ENCODE data around the gene GNAS.

The GNAS gene

DNA sequence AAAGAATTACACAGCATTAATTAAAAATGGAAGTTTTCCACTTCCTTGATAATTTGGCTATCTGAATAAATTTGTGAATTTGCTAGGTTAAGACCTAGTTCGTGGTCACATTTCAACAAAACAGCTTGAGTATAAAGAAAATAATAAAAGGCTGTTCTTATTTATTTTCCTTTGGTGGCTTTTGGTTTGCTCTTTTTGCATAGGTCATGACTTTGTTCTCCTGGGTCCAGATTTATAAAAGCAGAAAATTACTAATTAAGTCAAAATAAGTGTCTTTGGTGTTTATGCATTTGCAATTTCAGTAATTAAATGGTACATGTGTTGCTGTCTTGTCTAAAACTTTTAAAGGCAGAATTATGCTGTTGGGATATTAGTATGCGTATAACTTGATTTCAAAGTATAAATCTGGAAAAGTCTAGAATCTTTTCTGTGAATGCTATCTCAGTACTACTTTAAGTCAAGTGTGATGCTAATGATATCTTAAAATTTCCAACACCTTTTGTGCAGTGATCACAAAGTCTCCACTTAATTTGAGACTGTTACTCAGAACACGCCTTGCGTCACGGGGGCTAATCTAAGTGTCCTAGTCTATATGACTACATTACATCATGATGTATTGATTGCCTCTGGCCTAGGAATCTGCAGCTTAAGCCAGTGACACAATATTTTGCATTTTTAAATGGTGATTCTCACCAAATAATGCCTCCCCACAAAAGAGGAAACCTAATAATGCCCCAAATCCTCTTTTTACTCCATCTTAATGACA is 41.0 kb downstream of the GNAS start:
- Histone ChIP-seq H4K8ac (ENCODE audit: low read length) (no peak overlapping the region), H2BK5ac (ENCODE audit: low read depth, low read length, poor library complexity, severe bottlenecking) (no peak overlapping the region), H2AK5ac (ENCODE audit: low read length, severe bottlenecking) (no peak overlapping the region), H2BK120ac (ENCODE audit: low read depth, low read length) (no peak overlapping the region), H4K91ac (ENCODE audit: low read length) (no peak overlapping the region), H3K18ac (ENCODE audit: low read depth in 1 of 2, low read length in 2 of 2) (no peak overlapping the region), H3K9ac (ENCODE audit: low read length) (peak overlapping the region; percentile 95), H2AFZ (ENCODE audit: low read depth, low read length) (no peak overlapping the region), H3K9me3 (ENCODE audit: control insufficient read depth, low read length) (no peaks in the 10 kb centered on the region), H3K4me2 (ENCODE audit: low read length, poor library complexity, severe bottlenecking) (peak overlapping the region; percentile 33), H3K79me1 (replicated peaks; ENCODE audit: low read length, poor library complexity, severe bottlenecking) (peaks cover 2% of the 10 kb centered on the region), H3K36me3 (ENCODE audit: control insufficient read depth in 1 of 2, insufficient read depth in 2 of 2, low read depth in 1 of 2, low read length in 2 of 2) (peaks cover 6 to 15% of the 10 kb centered on the region in 2 experiments), H3K4ac (ENCODE audit: low read depth in 1 of 2, low read length in 2 of 2) (no peak overlapping the region), H3K14ac (ENCODE audit: low read length in 2 of 2) (no peak overlapping the region), H3K27me3 (ENCODE audit: control insufficient read depth in 1 of 2, insufficient read depth in 1 of 2, low read length in 2 of 2) (no peaks in the 10 kb centered on the region), H3K27ac (ENCODE audit: low read length, poor library complexity, severe bottlenecking) (no peak overlapping the region), H2BK12ac (ENCODE audit: low read length in 2 of 2) (no peak overlapping the region), H3K23ac (ENCODE audit: low read length in 2 of 2) (no peak overlapping the region), H3K4me1 (ENCODE audit: control insufficient read depth, insufficient read depth, low read depth, low read length) (peaks cover 13% of the 10 kb centered on the region), H3K4me3 (ENCODE audit: insufficient read depth in 1 of 2, low read depth in 1 of 2, low read length in 2 of 2) (peak overlapping the region in 1 of 2 experiments; percentile 89), H2BK15ac (ENCODE audit: low read depth, poor library complexity, severe bottlenecking) (no peak overlapping the region)
- DNase-seq = peak; percentile 62
- WGBS = 70% methylated on average over 4 of the region's 5 CpGs

DNA sequence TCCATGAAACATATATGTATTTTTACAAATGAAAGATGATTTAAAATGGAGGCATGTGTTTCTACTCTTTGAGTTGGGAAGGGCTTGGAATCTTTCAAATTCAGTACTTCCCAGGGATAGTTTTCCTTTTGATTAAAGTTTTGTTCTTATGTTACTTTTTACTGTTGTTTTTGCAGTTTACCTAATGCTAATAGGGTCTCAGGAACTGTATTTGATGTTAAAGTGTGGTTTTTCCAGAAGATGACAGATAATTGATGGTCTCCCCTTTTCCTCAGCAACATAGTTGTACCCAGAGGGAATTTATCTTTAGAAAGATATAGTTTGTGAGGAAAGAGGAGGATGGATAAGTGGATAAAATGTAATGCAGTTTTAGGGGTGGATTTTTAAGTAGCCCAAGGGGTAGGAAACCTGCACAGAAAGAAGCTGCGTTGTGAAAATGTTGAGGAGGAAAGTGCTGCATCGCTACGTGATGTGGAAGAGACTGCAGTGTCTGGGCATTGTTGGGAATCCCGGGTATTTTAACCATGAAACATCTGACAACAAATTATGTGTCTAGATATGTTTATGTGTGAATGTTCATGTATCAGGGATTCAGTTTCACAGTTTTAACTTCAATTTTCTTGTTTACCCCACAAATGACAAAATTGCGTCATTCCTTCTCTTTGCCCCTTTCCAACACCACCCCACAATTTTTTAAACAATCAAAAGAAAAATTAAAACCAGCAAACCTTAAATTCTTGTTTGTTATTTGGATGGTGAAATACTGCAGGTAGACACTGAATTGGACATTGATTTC is 42.3 kb downstream of the GNAS start:
- H3K4me2 ChIP-seq (ENCODE audit: low read length, poor library complexity, severe bottlenecking) = no peak overlapping the region
- H3K23ac ChIP-seq (ENCODE audit: low read length in 2 of 2) = no peak overlapping the region
- no peak overlapping the region for H3K27ac ChIP-seq (ENCODE audit: low read length, poor library complexity, severe bottlenecking)
- H3K4ac ChIP-seq (ENCODE audit: low read depth in 1 of 2, low read length in 2 of 2) = no peak overlapping the region
- H3K18ac ChIP-seq (ENCODE audit: low read depth in 1 of 2, low read length in 2 of 2) = no peak overlapping the region
- peaks cover 10 to 24% of the 10 kb centered on the region in 2 experiments for H3K36me3 ChIP-seq (ENCODE audit: control insufficient read depth in 1 of 2, insufficient read depth in 2 of 2, low read depth in 1 of 2, low read length in 2 of 2)
- H3K9me3 ChIP-seq (ENCODE audit: control insufficient read depth, low read length) = no peaks in the 10 kb centered on the region
- DNase-seq = no peak
- H2AFZ ChIP-seq (ENCODE audit: low read depth, low read length) = no peak overlapping the region
- H2BK5ac ChIP-seq (ENCODE audit: low read depth, low read length, poor library complexity, severe bottlenecking) = no peak overlapping the region
- peaks cover 11% of the 10 kb centered on the region for H3K4me1 ChIP-seq (ENCODE audit: control insufficient read depth, insufficient read depth, low read depth, low read length)
- H3K4me3 ChIP-seq (ENCODE audit: insufficient read depth in 1 of 2, low read depth in 1 of 2, low read length in 2 of 2) = peak overlapping the region in 1 of 2 experiments; percentile 89
- H4K91ac ChIP-seq (ENCODE audit: low read length) = no peak overlapping the region
- no peaks in the 10 kb centered on the region for H3K27me3 ChIP-seq (ENCODE audit: control insufficient read depth in 1 of 2, insufficient read depth in 1 of 2, low read length in 2 of 2)
- H4K8ac ChIP-seq (ENCODE audit: low read length) = no peak overlapping the region
- peaks cover 2% of the 10 kb centered on the region for H3K79me1 ChIP-seq (replicated peaks; ENCODE audit: low read length, poor library complexity, severe bottlenecking)
- H3K14ac ChIP-seq (ENCODE audit: low read length in 2 of 2) = no peak overlapping the region
- 82% methylated on average over 4 of the region's 5 CpGs for WGBS
- no peak overlapping the region for H2AK5ac ChIP-seq (ENCODE audit: low read length, severe bottlenecking)
- no peak overlapping the region for H2BK15ac ChIP-seq (ENCODE audit: low read depth, poor library complexity, severe bottlenecking)
- H2BK12ac ChIP-seq (ENCODE audit: low read length in 2 of 2) = no peak overlapping the region
- H3K9ac ChIP-seq (ENCODE audit: low read length) = peak overlapping the region; percentile 95
- no peak overlapping the region for H2BK120ac ChIP-seq (ENCODE audit: low read depth, low read length)

DNA sequence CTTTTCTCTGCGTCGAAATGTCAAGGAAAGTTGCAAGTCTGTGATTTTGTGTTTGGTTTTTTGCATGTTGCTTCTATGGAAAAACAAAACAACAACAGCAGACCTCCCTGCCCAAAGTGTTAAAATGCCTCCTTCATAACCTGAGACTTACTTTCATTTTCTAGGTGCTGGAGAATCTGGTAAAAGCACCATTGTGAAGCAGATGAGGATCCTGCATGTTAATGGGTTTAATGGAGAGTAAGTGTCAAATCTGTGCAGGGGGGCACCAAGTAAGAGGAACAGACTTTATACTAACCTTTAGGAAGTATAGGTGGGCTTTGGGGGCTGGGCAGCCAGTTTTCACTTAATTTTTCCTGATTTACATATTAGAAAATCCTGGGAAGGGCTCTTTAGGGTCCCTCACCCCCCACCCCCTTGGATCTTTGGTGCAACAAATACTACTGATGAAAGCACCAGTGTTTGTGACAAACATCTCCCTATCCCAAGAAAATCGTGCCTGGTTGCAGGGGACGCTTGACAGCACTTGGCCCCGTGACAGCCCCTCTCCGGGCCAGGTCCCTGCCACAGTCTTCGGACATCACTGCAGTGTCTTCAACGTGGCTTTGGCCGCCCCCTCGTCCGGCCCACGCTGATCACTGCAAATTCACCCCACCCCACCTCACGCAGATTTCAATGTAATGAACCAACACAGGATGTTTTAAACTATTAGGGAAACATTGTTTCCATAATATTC is 43.1 kb downstream of the GNAS start:
- Histone ChIP-seq H3K4me2 (ENCODE audit: low read length, poor library complexity, severe bottlenecking) (peak overlapping the region; percentile 14), H3K23ac (ENCODE audit: low read length in 2 of 2) (no peak overlapping the region), H3K9me3 (ENCODE audit: control insufficient read depth, low read length) (no peaks in the 10 kb centered on the region), H3K9ac (ENCODE audit: low read length) (peak overlapping the region; percentile 95), H3K18ac (ENCODE audit: low read depth in 1 of 2, low read length in 2 of 2) (no peak overlapping the region), H3K79me1 (replicated peaks; ENCODE audit: low read length, poor library complexity, severe bottlenecking) (no peaks in the 10 kb centered on the region), H3K14ac (ENCODE audit: low read length in 2 of 2) (no peak overlapping the region), H3K4me1 (ENCODE audit: control insufficient read depth, insufficient read depth, low read depth, low read length) (peaks cover 5% of the 10 kb centered on the region), H3K27me3 (ENCODE audit: control insufficient read depth in 1 of 2, insufficient read depth in 1 of 2, low read length in 2 of 2) (no peaks in the 10 kb centered on the region), H3K27ac (ENCODE audit: low read length, poor library complexity, severe bottlenecking) (no peak overlapping the region), H3K4ac (ENCODE audit: low read depth in 1 of 2, low read length in 2 of 2) (no peak overlapping the region), H3K4me3 (ENCODE audit: insufficient read depth in 1 of 2, low read depth in 1 of 2, low read length in 2 of 2) (peak overlapping the region in 1 of 2 experiments; percentile 89), H2BK5ac (ENCODE audit: low read depth, low read length, poor library complexity, severe bottlenecking) (no peak overlapping the region), H2BK15ac (ENCODE audit: low read depth, poor library complexity, severe bottlenecking) (no peak overlapping the region), H2AK5ac (ENCODE audit: low read length, severe bottlenecking) (no peak overlapping the region), H2AFZ (ENCODE audit: low read depth, low read length) (no peak overlapping the region), H3K36me3 (ENCODE audit: control insufficient read depth in 1 of 2, insufficient read depth in 2 of 2, low read depth in 1 of 2, low read length in 2 of 2) (peaks cover 10 to 24% of the 10 kb centered on the region in 2 experiments), H4K91ac (ENCODE audit: low read length) (no peak overlapping the region), H2BK120ac (ENCODE audit: low read depth, low read length) (no peak overlapping the region), H2BK12ac (ENCODE audit: low read length in 2 of 2) (no peak overlapping the region), H4K8ac (ENCODE audit: low read length) (peak overlapping the region; percentile 12)
- DNase-seq = no peak
- WGBS = 94% methylated on average over 11 of the region's 13 CpGs

DNA sequence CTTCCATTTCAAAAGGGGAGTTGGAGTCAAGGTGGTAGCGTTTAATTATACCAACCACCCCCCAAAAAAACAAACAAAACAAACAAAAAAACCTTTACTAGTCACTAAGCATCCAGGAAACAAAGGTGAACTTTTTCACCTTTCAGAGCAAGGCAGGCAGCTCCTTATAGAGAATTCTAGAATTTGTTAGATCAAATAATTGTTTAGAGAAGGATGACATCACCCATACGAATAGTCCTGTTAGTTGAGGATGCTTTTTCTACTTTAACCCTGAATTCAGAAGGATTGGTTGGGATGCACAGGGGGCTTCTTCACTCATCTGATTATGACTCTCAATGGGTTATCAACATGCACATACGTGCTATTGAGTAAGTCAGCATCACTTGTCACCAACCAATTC is 44.3 kb downstream of the GNAS start:
- Histone ChIP-seq H3K4me1 (ENCODE audit: control insufficient read depth, insufficient read depth, low read depth, low read length) (peaks cover 4% of the 10 kb centered on the region), H2BK120ac (ENCODE audit: low read depth, low read length) (no peak overlapping the region), H3K4me2 (ENCODE audit: low read length, poor library complexity, severe bottlenecking) (no peak overlapping the region), H4K91ac (ENCODE audit: low read length) (no peak overlapping the region), H2BK5ac (ENCODE audit: low read depth, low read length, poor library complexity, severe bottlenecking) (no peak overlapping the region), H2BK15ac (ENCODE audit: low read depth, poor library complexity, severe bottlenecking) (no peak overlapping the region), H3K18ac (ENCODE audit: low read depth in 1 of 2, low read length in 2 of 2) (no peak overlapping the region), H2AFZ (ENCODE audit: low read depth, low read length) (no peak overlapping the region), H3K27me3 (ENCODE audit: control insufficient read depth in 1 of 2, insufficient read depth in 1 of 2, low read length in 2 of 2) (no peaks in the 10 kb centered on the region), H2BK12ac (ENCODE audit: low read length in 2 of 2) (no peak overlapping the region), H3K79me1 (replicated peaks; ENCODE audit: low read length, poor library complexity, severe bottlenecking) (no peaks in the 10 kb centered on the region), H3K9ac (ENCODE audit: low read length) (peak overlapping the region; percentile 95), H3K23ac (ENCODE audit: low read length in 2 of 2) (no peak overlapping the region), H3K27ac (ENCODE audit: low read length, poor library complexity, severe bottlenecking) (no peak overlapping the region), H3K9me3 (ENCODE audit: control insufficient read depth, low read length) (no peaks in the 10 kb centered on the region), H3K4me3 (ENCODE audit: insufficient read depth in 1 of 2, low read depth in 1 of 2, low read length in 2 of 2) (no peak overlapping the region), H3K4ac (ENCODE audit: low read depth in 1 of 2, low read length in 2 of 2) (no peak overlapping the region), H3K14ac (ENCODE audit: low read length in 2 of 2) (no peak overlapping the region), H2AK5ac (ENCODE audit: low read length, severe bottlenecking) (no peak overlapping the region), H3K36me3 (ENCODE audit: control insufficient read depth in 1 of 2, insufficient read depth in 2 of 2, low read depth in 1 of 2, low read length in 2 of 2) (peaks cover 16 to 24% of the 10 kb centered on the region in 2 experiments), H4K8ac (ENCODE audit: low read length) (no peak overlapping the region)
- no peak for DNase-seq
- 92% methylated on average over 3 of the region's 3 CpGs for WGBS
